Sigmoid colon (tissue), 7 donors: ENCODE data around the gene ABCC1. TPM values are rescaled to one million over a fixed set of nuclear protein-coding genes. Genes with fewer than 3 reads are reported as not detected.
"Not testable (repeated sequence)": the region's sequence is repeated elsewhere in the genome, so short reads cannot be mapped to it uniquely, and the experiment has no call there.

ENCODE experiments used
- DNase-seq: peaks from one replicate; pipeline ENCODE4 v3.0.0-alpha.2; 2019
- H3K27ac ChIP-seq, 4 donors: fragments of 200-600 bp; sonication (generic); one replicate each; pipeline ENCODE4 v1.5.1; 2016 to 2019; ENCODE audit warnings: mild to moderate bottlenecking in 1 of 4
- H3K27me3 ChIP-seq, 3 donors: fragments of 200-600 bp; sonication (generic); one replicate each; pipeline ENCODE4 v1.5.1; 2019; ENCODE audit warnings: mild to moderate bottlenecking in 1 of 3
- H3K36me3 ChIP-seq, 4 donors: fragments of 200-600 bp; sonication (generic); one replicate each; pipeline ENCODE4 v1.5.1; 2016 to 2019
- H3K4me1 ChIP-seq, 4 donors: fragments of 200-600 bp; sonication (generic); one replicate each; pipeline ENCODE4 v1.5.1; 2017 to 2019
- H3K4me3 ChIP-seq, 4 donors: fragments of 200-600 bp; sonication (generic); one replicate each; pipeline ENCODE4 v1.5.1; 2017 to 2019; ENCODE audit warnings: mild to moderate bottlenecking in 2 of 4, moderate library complexity in 1 of 4
- H3K9me3 ChIP-seq, 4 donors: fragments of 200-600 bp in 3 of 4; sonication (generic) in 3 of 4; one replicate each; pipeline versions ENCODE4 v1.5.1 to v1.6.1; 2013 to 2019
- EP300 ChIP-seq, 4 donors: sonication (generic); formaldehyde crosslinking; IDR thresholded peaks; one replicate each; pipeline ENCODE4 v1.6.1; 2017; ENCODE audit warnings: antibody characterized with exemption in 4 of 4
- POLR2A ChIP-seq, 2 donors: fragments of 450-650 bp; IDR thresholded peaks; one replicate each; pipeline ENCODE4 v1.6.1; 2016; ENCODE audit warnings: antibody characterized with exemption in 2 of 2, mild to moderate bottlenecking in 2 of 2, moderate library complexity in 2 of 2
- POLR2AphosphoS5 ChIP-seq, 4 donors: sonication (generic); formaldehyde crosslinking; IDR thresholded peaks; one replicate each; pipeline ENCODE4 v1.6.1; 2017; ENCODE audit warnings: antibody characterized with exemption in 4 of 4
- WGBS, 2 donors: extraction: QIAGEN DNeasy Blood & Tissue Kit; methylation state at CpG; one replicate each; pipeline ENCODE4 v1.1.7; 2013; 5-methylcytosine and 5-hydroxymethylcytosine counted together
- intact Hi-C: fragments of 100-400 bp; cut with DNase I; formaldehyde crosslinking; loops from one replicate; pipeline ENCODE4 v1.15.1; 2023
- polyA plus RNA-seq, 3 donors: library from polyadenylated mRNA; stranded (reverse); fragments of 200-250 nt; gene quantifications; one replicate each; pipeline ENCODE4 v1.2.3, GENCODE V29; 2013
- total RNA-seq, 4 donors: library from RNA; depleted of rRNA; stranded (reverse); fragments of >200 nt; gene quantifications; one replicate each; pipeline ENCODE4 v1.1.0, GENCODE V29; 2016
- TF ChIP-seq, protein P1 (sequence below), 4 experiments: fragments of 450-650 bp in 3 of 4; fragments of 200-600 bp in 1 of 4; IDR thresholded peaks; one replicate each; pipeline ENCODE4 v1.5.1; 2016 to 2019; ENCODE audit warnings: antibody characterized with exemption in 4 of 4, mild to moderate bottlenecking in 3 of 4, moderate library complexity in 2 of 4
- donor health status: healthy with polysubstance abuse.
- donor health status: Bipolar disorder and iron deficiency.
- donor health status: healthy.

Gene ABCC1
- total and polyA plus RNA-seq, 7 donors, result 1.8 to 51.8 (median 22.5) TPM

DNA sequence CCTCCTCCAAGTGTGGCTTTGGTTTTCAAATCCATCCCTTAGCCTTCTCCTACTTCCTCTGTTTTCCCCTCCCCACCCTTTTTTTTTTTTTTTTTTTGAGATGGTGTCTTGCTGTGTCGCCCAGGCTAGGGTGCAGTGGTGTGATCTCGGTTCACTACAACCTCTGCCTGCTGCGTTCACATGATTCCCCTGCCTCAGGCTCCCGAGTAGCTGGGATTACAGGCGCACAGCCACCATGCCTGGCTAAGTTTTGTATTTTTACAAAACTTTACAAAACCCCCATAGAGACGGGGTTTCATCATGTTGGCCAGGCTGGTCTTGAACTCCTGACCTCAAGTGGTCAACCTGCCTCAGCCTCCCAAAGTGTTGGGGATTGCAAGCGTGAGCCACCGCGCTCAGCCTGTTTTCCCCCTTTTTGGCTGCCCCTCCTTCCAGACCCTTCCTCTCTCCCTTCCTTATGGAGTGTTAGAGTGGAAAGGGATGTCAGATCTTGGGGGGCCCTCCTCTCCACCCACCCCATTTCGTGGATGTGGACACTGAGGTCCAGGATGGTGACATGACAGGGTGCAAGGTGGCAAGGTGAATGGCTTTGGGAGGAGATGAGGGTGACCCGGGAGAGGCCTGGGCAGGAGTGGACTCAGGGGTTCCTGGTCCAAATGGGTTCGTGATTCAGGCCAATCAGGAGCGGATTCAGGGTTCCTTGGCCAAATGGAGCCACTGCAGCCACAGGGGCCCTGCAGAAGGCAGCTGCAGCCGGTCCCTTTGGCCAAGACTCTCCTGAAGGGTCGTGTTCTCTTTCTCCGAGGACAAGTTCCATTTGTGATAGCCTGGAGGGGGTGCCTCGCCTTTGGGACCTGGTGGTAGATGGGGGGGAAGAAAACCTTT, 4.8 kb downstream of the ABCC1 start:
- Histone ChIP-seq H3K27me3 (no peaks in the 10 kb centered on the region), H3K9me3 (no peaks in the 10 kb centered on the region), H3K36me3 (no peaks in the 10 kb centered on the region), H3K4me1 (peaks cover 0 to 70% (median 61%) of the 10 kb centered on the region in 4 donors), H3K27ac (peak overlapping the region; percentile 38 to 94 (median 91)), H3K4me3 (no peak overlapping the region)
- WGBS, 2 donors, result 81 to 84% methylated on average over 17 of the region's 17 CpGs
- DNase-seq, result no peak
- intact Hi-C loops, result loop anchor here (5.0 kb wide), 1 partner anchor 68 kb away; no protein-coding TSS in a partner anchor
- TF ChIP-seq EP300 (IDR thresholded peaks at IDR 0.05) (no peak), POLR2A (IDR thresholded peaks at IDR 0.05) (no peak)

DNA sequence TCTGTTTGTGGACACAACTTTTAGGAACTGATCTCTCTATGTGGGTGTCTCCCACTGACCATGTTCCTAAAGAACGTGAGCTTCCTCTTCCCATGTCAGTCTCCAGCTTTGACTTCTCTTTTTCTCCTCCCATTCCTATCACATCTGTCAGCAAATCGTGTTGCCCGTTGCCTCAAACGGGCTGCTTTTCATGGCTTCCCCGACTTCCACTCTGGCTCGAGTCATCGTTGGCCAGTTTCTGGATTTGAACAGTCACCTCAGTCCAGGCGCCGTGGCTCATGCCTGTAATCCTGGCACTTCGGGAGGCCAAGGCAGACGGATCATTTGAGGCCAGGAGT, 5.4 kb downstream of the ABCC1 start:
- Histone ChIP-seq H3K27ac (peak overlapping the region in 3 of 4 donors; percentile 38 to 89 (median 43)), H3K4me1 (peaks cover 0 to 76% (median 67%) of the 10 kb centered on the region in 4 donors), H3K9me3 (no peaks in the 10 kb centered on the region), H3K36me3 (no peaks in the 10 kb centered on the region), H3K4me3 (no peak overlapping the region), H3K27me3 (no peaks in the 10 kb centered on the region)
- no peak for DNase-seq
- 80 to 89% methylated on average over 11 of the region's 11 CpGs for WGBS, 2 donors
- TF ChIP-seq POLR2A (IDR thresholded peaks at IDR 0.05), result no peak
- no peak for TF ChIP-seq EP300 (IDR thresholded peaks at IDR 0.05)
- TF ChIP-seq POLR2AphosphoS5 (IDR thresholded peaks at IDR 0.05), result peak in 1 of 4 donors; percentile 13
- TF ChIP-seq, protein P1, sequence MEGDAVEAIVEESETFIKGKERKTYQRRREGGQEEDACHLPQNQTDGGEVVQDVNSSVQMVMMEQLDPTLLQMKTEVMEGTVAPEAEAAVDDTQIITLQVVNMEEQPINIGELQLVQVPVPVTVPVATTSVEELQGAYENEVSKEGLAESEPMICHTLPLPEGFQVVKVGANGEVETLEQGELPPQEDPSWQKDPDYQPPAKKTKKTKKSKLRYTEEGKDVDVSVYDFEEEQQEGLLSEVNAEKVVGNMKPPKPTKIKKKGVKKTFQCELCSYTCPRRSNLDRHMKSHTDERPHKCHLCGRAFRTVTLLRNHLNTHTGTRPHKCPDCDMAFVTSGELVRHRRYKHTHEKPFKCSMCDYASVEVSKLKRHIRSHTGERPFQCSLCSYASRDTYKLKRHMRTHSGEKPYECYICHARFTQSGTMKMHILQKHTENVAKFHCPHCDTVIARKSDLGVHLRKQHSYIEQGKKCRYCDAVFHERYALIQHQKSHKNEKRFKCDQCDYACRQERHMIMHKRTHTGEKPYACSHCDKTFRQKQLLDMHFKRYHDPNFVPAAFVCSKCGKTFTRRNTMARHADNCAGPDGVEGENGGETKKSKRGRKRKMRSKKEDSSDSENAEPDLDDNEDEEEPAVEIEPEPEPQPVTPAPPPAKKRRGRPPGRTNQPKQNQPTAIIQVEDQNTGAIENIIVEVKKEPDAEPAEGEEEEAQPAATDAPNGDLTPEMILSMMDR (IDR thresholded peaks at IDR 0.05), result no peak
- intact Hi-C loops, result loop anchor here (5.0 kb wide), 1 partner anchor 68 kb away; no protein-coding TSS in a partner anchor

DNA sequence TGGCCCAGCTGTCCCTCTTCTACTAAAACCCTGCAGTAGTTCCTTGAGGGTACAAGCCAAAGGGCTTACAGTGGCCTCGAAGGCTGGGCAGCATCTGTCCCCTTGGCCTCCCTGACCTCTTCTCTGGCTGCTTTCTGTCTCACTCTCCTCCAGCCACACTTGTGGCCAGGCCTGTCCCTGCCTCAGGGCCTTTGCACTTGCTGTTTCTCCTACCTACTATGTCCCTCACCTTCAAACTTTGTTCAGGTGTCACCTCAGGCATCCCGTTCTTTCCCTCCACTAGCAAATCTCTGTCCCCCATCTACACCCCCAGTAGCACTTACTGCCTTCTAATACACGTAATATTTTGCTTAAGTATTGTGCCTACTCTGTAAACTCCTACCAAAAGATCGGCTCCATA, 6.0 kb downstream of the ABCC1 start:
- intact Hi-C loops, result no loop called here
- Histone ChIP-seq H3K27ac (peak overlapping the region in 3 of 4 donors; percentile 38 to 89 (median 43)), H3K9me3 (no peaks in the 10 kb centered on the region), H3K4me3 (no peak overlapping the region), H3K27me3 (no peaks in the 10 kb centered on the region), H3K36me3 (no peaks in the 10 kb centered on the region), H3K4me1 (peaks cover 0 to 79% (median 73%) of the 10 kb centered on the region in 4 donors)
- DNase-seq, result no peak
- TF ChIP-seq POLR2A (IDR thresholded peaks at IDR 0.05) (no peak), POLR2AphosphoS5 (IDR thresholded peaks at IDR 0.05) (no peak), EP300 (IDR thresholded peaks at IDR 0.05) (no peak)
- TF ChIP-seq, protein P1 (IDR thresholded peaks at IDR 0.05), result no peak
- 94 to 95% methylated on average over 4 of the region's 4 CpGs for WGBS, 2 donors

DNA sequence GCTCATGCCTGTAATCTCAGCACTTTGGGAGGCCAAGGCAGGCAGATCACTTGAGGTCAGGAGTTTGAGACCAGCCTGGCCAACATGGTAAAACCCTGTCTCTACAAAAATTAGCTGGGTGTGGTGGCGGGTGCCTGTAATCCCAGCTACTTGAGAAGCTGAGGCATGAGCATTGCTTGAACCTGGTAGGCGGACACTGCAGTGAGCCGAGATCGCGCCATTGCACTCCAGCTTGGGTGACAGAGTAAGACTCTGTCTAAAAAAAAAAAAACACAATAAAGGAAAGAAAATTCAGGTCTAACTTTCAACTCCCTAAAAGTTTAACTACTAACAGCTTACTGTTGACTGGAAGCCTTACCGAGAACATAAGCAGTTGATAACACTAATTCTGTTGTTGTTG, 6.7 kb downstream of the ABCC1 start:
- H3K27ac ChIP-seq, H3K36me3 ChIP-seq, H3K27me3 ChIP-seq, DNase-seq, H3K9me3 ChIP-seq, H3K4me3 ChIP-seq, intact Hi-C loops: not testable (repeated sequence)
- 93 to 94% methylated on average over 6 of the region's 6 CpGs for WGBS, 2 donors
- H3K4me1 ChIP-seq, result peaks cover 0 to 80% (median 72%) of the 10 kb centered on the region in 4 donors

DNA sequence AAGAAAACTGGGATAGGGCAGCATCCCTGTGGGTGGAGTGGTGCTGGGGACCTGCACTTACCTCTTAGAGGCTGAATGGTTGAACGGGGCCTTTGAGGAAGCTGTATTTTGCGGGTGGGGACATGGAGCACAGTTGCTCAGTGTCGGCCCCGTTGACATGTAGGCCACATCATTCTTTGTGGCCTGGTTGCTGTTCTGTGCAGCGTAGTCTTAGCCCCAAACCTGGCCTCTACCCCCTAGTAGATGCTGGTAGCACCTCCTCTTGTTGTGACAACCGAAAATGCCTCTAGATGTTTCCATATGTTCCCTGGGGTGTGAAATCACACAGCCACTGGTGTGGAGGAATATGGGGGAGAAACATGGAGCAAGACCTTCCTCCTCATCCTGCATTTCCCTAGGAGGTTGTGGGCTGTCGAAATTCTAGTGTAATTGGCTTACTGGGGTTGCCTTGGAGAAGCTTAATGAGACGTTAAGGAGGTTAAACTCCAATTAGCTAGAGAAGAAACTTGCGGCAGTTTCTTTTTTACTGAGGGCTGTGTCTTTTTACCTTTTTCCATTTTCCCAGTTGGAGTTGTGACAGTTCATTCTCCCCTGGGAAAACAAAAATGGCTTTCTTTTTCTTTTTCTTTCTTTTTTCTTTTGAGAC, 9.4 kb downstream of the ABCC1 start:
- H3K36me3 ChIP-seq, result no peaks in the 10 kb centered on the region
- no peaks in the 10 kb centered on the region for H3K27me3 ChIP-seq
- peaks cover 0 to 76% (median 64%) of the 10 kb centered on the region in 4 donors for H3K4me1 ChIP-seq
- H3K27ac ChIP-seq, result peak overlapping the region; percentile 0 to 49 (median 28)
- WGBS, 2 donors, result 79 to 82% methylated on average over 9 of the region's 9 CpGs
- H3K4me3 ChIP-seq, result no peak overlapping the region
- intact Hi-C loops, result no loop called here
- DNase-seq, result no peak
- H3K9me3 ChIP-seq, result no peaks in the 10 kb centered on the region
- TF ChIP-seq POLR2A (IDR thresholded peaks at IDR 0.05) (no peak), POLR2AphosphoS5 (IDR thresholded peaks at IDR 0.05) (no peak), EP300 (IDR thresholded peaks at IDR 0.05) (no peak)
- TF ChIP-seq, protein P1 (IDR thresholded peaks at IDR 0.05), result no peak
